BJ (cell line): ENCODE measurements around the gene S1PR1. TPM values are rescaled to one million over a fixed set of nuclear protein-coding genes. Genes with fewer than 3 reads are reported as not detected.

Source experiments
- CTCF ChIA-PET: fragments of 350-600 bp; formaldehyde crosslinking; extraction: SDS; loops from one replicate; lab custom pipeline; 2021; ENCODE audit warnings: antibody characterized with exemption, inconsistent platforms; lab: Yijun Ruan, JAX
- POLR2A ChIA-PET: fragments of 300-600 bp; sonication (Branson Sonifier 250); formaldehyde crosslinking; extraction: SDS; loops from one replicate; lab custom pipeline; 2021; ENCODE audit warnings: antibody characterized with exemption; lab: Charles Lee
- DNase-seq: peaks from one replicate; pipeline ENCODE4 v3.0.0-alpha.2; 2011; ENCODE audit warnings: low read depth
- H3K27me3 ChIP-seq: 2 replicates; pipeline ENCODE4 v1.6.0; 2011; ENCODE audit warnings: low read length; ENCODE audit not compliant: control insufficient read depth, insufficient read depth
- H3K36me3 ChIP-seq: 2 replicates; pipeline ENCODE4 v1.5.1; 2011; ENCODE audit warnings: low read length; ENCODE audit not compliant: control insufficient read depth, insufficient read depth
- H3K4me3 ChIP-seq: 2 replicates; pipeline ENCODE4 v1.5.1; 2011; ENCODE audit warnings: low read depth, mild to moderate bottlenecking, control low read depth, low read length
- polyA plus RNA-seq: library from polyadenylated mRNA; depleted of rRNA; stranded (reverse); fragments of >200 nt; gene quantifications from 2 replicates; pipeline ENCODE4 v1.2.3, GENCODE V29; 2011
- TF ChIP-seq, protein P1 (sequence below): IDR thresholded peaks from 2 replicates; pipeline ENCODE4 v1.5.1; 2011; ENCODE audit warnings: low read depth, mild to moderate bottlenecking, control low read depth, inconsistent platforms, low read length, moderate library complexity; ENCODE audit not compliant: insufficient read depth

Gene S1PR1
- polyA plus RNA-seq, 1 experiment, result 12.2 TPM

DNA sequence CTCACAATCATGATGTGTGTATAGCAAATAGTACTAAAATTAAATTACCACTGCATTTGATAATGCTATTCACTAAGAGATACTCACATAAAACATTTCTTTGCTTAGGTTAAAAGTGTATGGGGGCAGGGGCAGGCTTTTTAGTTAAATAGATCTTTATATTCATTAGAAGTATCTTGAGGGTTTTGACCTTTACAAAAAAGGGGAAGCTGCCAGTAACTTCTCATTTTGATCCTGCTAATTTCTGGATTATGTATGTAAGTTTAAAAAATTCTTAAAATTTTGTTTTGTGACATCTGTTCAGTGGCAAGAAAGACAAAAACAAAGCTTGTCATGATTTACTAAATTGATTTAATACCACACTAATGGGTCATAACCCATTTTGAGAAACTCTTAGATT, 45.8 kb upstream of the S1PR1 start:
- DNase-seq, result no peak
- Histone ChIP-seq H3K36me3 (no peaks in the 10 kb centered on the region), H3K27me3 (no peaks in the 10 kb centered on the region), H3K4me3 (no peak overlapping the region)
- ChIA-PET CTCF (no interaction called here), POLR2A (interaction anchor here (1.2 kb wide), 1 partner anchor 10 kb away, joined by 7 read pairs; no protein-coding TSS in a partner anchor)
- TF ChIP-seq, protein P1, sequence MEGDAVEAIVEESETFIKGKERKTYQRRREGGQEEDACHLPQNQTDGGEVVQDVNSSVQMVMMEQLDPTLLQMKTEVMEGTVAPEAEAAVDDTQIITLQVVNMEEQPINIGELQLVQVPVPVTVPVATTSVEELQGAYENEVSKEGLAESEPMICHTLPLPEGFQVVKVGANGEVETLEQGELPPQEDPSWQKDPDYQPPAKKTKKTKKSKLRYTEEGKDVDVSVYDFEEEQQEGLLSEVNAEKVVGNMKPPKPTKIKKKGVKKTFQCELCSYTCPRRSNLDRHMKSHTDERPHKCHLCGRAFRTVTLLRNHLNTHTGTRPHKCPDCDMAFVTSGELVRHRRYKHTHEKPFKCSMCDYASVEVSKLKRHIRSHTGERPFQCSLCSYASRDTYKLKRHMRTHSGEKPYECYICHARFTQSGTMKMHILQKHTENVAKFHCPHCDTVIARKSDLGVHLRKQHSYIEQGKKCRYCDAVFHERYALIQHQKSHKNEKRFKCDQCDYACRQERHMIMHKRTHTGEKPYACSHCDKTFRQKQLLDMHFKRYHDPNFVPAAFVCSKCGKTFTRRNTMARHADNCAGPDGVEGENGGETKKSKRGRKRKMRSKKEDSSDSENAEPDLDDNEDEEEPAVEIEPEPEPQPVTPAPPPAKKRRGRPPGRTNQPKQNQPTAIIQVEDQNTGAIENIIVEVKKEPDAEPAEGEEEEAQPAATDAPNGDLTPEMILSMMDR, result no peak

DNA sequence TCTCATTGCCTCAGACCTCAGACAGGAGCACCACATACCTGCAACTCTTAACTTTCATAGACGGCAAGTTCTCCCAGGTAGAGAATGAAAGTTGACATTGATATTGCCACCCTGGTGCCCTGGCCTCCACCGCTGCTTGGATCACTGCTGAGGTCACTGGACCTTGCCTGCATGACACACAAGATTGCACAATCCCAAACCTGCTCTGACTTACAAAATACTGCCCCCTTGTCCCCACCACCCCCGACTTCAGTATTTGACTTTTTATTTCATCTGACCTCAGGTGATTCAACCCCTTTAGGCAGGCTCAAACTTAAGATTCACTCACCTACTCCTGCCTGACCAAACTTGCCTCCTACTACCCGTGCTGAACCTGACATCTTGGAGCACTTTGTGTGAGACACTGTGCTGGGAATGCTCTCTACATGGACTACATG, 43.1 kb upstream of the S1PR1 start:
- Histone ChIP-seq H3K4me3 (no peak overlapping the region), H3K27me3 (no peaks in the 10 kb centered on the region), H3K36me3 (no peaks in the 10 kb centered on the region)
- DNase-seq, result no peak
- POLR2A ChIA-PET, result no interaction called here
- TF ChIP-seq, protein P1, result no peak
- CTCF ChIA-PET, result no interaction called here

DNA sequence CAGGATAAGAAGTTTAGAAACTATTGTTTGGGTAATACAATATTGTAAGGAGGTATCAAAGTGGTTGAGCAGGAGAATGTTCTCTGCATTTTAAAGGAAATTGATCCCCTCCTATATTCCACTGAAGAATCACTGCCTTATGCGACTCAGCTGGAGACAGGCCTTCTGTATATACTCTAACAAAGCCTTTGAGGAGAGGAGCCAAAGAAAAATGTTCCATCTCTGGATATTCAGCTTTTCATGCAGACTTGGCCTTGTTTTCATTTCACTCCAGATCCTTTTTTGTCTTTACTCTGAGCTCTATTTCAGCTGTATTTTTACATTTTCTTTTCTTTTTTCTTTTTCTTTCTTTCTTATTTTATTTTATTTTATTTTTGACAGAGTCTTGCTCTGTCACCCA, 42.1 kb upstream of the S1PR1 start:
- no peak for DNase-seq
- TF ChIP-seq, protein P1, result no peak
- ChIA-PET CTCF (no interaction called here), POLR2A (no interaction called here)
- H3K36me3 ChIP-seq, result no peaks in the 10 kb centered on the region
- H3K27me3 ChIP-seq, result no peaks in the 10 kb centered on the region
- H3K4me3 ChIP-seq, result no peak overlapping the region

DNA sequence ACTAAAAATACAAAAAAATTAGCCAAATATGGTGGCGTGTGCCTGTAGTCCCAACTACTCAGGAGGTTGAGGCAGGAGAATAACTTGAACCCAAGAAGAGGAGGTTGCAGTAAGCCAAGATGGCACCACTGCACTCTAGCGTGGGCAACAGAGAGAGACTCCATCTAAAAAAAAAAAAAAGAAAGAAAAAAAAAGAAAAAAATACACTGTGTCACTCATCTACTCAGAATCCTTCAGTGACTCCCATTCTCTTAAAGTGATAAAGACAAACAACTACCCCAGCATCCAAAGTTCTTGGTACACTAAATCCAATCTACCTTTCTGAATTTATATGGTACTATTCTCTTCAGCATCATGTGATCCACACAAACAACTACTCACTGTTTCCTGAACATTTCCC, 40.2 kb upstream of the S1PR1 start:
- Histone ChIP-seq H3K27me3 (no peaks in the 10 kb centered on the region), H3K4me3 (no peak overlapping the region), H3K36me3 (no peaks in the 10 kb centered on the region)
- no peak for DNase-seq
- TF ChIP-seq, protein P1, result no peak
- POLR2A ChIA-PET, result no interaction called here
- CTCF ChIA-PET, result no interaction called here

DNA sequence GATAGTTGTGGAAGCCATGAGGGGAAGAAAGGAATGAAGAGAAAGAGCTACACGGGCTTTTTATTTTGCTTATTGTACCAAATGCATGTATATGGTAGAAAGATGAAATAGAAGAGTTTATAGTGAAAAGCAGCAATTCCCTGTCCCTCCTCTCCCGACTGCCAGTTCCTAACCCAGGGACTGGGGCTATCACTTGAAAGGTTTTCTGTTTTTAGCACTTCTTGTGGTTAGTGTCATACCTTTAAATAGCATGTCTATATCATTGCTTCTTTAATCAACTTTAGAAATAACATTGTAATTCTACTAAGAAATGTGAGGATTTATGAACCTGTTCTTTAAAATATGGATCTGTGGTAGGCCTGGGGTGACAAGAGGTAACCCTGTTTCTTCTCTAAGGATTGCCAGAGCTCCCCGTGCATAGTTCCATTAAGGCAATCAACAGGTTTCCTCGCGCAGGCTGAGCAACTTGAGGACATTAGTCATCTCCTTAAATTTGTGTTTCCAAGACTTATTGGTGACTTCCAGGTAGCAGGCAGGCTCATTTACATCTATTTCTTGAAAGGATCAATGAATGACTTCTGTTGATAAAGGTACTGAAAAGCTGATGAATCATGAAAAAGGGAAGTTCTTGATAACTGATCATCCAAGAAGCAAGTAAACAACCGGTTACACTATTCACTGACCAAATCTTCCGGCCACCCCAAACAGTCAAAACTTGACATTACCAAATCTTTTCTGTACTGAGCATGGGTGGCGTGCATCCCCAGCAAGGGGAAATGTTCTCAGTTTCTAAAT, 37.8 kb upstream of the S1PR1 start:
- no peak for DNase-seq
- no peaks in the 10 kb centered on the region for H3K36me3 ChIP-seq
- no peak overlapping the region for H3K4me3 ChIP-seq
- TF ChIP-seq, protein P1, result no peak
- ChIA-PET CTCF (interaction anchor here (0.8 to 1.4 kb wide), 2 partner anchors 9 kb away, joined by 4 to 5 read pairs; no protein-coding TSS in a partner anchor), POLR2A (no interaction called here)
- H3K27me3 ChIP-seq, result no peaks in the 10 kb centered on the region
